ENCODE results near the gene SIGLEC14.

DNA sequence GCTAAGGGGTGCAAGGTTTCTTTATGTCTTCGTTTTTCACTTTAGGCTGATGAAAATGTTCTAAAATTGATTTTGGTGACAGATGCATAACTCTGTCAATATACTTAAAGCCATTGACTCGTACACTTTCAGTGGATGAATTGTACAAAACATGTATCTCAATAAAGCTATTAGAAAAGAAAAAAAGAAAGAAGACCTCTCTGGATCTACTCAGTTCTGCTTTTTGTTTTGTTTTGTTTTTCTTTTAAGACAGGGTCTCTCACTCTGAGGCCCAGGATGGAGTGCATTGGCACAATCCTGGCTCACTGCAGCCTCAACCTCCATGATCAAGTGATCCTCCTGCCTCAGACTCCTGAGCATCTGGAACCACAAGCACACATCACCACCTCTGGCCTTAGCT lies 19.9 kb downstream of the SIGLEC14 start:
- TF ChIP-seq YY1 (IDR thresholded peaks at IDR 0.05; ENCODE audit: low read depth) (no peak), CEBPB (IDR thresholded peaks at IDR 0.05) (no peak), TAF1 (IDR thresholded peaks at IDR 0.05; ENCODE audit: low read depth) (no peak), FOXM1 (IDR thresholded peaks at IDR 0.05; ENCODE audit: borderline replicate concordance, low read depth) (no peak), EP300 (IDR thresholded peaks at IDR 0.05; ENCODE audit: borderline replicate concordance) (no peak), RAD21 (IDR thresholded peaks at IDR 0.05; ENCODE audit: low read depth) (no peak), EGR1 (IDR thresholded peaks at IDR 0.05) (no peak), TEAD4 (IDR thresholded peaks at IDR 0.05) (no peak), CREB1 (IDR thresholded peaks at IDR 0.05; ENCODE audit: low read depth) (no peak), NFIC (IDR thresholded peaks at IDR 0.05) (no peak)
- TF ChIP-seq, protein P1, sequence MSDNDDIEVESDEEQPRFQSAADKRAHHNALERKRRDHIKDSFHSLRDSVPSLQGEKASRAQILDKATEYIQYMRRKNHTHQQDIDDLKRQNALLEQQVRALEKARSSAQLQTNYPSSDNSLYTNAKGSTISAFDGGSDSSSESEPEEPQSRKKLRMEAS (IDR thresholded peaks at IDR 0.05): no peak
- TF ChIP-seq, protein P2, sequence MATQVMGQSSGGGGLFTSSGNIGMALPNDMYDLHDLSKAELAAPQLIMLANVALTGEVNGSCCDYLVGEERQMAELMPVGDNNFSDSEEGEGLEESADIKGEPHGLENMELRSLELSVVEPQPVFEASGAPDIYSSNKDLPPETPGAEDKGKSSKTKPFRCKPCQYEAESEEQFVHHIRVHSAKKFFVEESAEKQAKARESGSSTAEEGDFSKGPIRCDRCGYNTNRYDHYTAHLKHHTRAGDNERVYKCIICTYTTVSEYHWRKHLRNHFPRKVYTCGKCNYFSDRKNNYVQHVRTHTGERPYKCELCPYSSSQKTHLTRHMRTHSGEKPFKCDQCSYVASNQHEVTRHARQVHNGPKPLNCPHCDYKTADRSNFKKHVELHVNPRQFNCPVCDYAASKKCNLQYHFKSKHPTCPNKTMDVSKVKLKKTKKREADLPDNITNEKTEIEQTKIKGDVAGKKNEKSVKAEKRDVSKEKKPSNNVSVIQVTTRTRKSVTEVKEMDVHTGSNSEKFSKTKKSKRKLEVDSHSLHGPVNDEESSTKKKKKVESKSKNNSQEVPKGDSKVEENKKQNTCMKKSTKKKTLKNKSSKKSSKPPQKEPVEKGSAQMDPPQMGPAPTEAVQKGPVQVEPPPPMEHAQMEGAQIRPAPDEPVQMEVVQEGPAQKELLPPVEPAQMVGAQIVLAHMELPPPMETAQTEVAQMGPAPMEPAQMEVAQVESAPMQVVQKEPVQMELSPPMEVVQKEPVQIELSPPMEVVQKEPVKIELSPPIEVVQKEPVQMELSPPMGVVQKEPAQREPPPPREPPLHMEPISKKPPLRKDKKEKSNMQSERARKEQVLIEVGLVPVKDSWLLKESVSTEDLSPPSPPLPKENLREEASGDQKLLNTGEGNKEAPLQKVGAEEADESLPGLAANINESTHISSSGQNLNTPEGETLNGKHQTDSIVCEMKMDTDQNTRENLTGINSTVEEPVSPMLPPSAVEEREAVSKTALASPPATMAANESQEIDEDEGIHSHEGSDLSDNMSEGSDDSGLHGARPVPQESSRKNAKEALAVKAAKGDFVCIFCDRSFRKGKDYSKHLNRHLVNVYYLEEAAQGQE (IDR thresholded peaks at IDR 0.05; ENCODE audit: low read depth): no peak

All from Ishikawa (cell line).